H1 (cell line): ENCODE data around the gene P3H2. TPM values are rescaled to one million over a fixed set of nuclear protein-coding genes. Genes with fewer than 3 reads are reported as not detected.

Experiments used
- ASH2L ChIP-seq: fragments of 200-600, 300-600 bp; sonication (generic); IDR thresholded peaks from one replicate; pipeline ENCODE4 v1.7.1; 2017; ENCODE audit warnings: low read length
- CBX8 ChIP-seq: fragments of 300-800, 300-1000 bp; sonication (generic); IDR thresholded peaks from 2 replicates; pipeline ENCODE4 v1.7.1; 2016; ENCODE audit warnings: low read depth, low read length, borderline replicate concordance
- CHD1 ChIP-seq: IDR thresholded peaks from 2 replicates; pipeline ENCODE4 v1.6.1; 2012; ENCODE audit warnings: low read depth, low read length, improper control_type of control experiment
- EP300 ChIP-seq, 2 experiments: IDR thresholded peaks; 1 replicate in 1 of 2; 2 replicates in 1 of 2; pipeline ENCODE4 v1.6.1; 2011 to 2012; ENCODE audit warnings: low read depth in 2 of 2, low read length in 2 of 2, mild to moderate bottlenecking in 2 of 2, borderline replicate concordance in 1 of 2, inconsistent platforms in 1 of 2, moderate library complexity in 1 of 2
- RBBP5 ChIP-seq: IDR thresholded peaks from 2 replicates; pipeline ENCODE4 v1.7.1; 2012; ENCODE audit warnings: low read depth, mild to moderate bottlenecking, inconsistent platforms, low read length, moderate library complexity, borderline replicate concordance
- SP2 ChIP-seq: IDR thresholded peaks from 2 replicates; pipeline ENCODE4 v1.6.1; 2012; ENCODE audit warnings: mild to moderate bottlenecking, low read length, inconsistent platforms
- SRF ChIP-seq: IDR thresholded peaks from 2 replicates; pipeline ENCODE4 v1.6.1; 2011; ENCODE audit warnings: mild to moderate bottlenecking, low read depth, low read length, moderate library complexity
- TEAD4 ChIP-seq: IDR thresholded peaks from 2 replicates; pipeline ENCODE4 v1.6.1; 2012; ENCODE audit warnings: low read depth, low read length, inconsistent platforms, mixed read lengths
- ZNF274 ChIP-seq: IDR thresholded peaks from 2 replicates; pipeline ENCODE4 v1.7.0; 2012; ENCODE audit warnings: low read length, borderline replicate concordance; ENCODE audit errors: extremely low read depth
- polyA plus RNA-seq, 7 experiments: library from polyadenylated mRNA; depleted of rRNA in 3 of 7; stranded (reverse) in 5 of 7; unstranded in 2 of 7; fragments of >200 nt in 5 of 7; fragments of 200-250 nt in 2 of 7; gene quantifications; 1 replicate in 5 of 7; 2 replicates in 1 of 7; 4 replicates in 1 of 7; pipeline versions ENCODE4 v1.2.1 to v1.2.3, GENCODE V29; 2011 to 2013; ENCODE audit warnings: missing spikeins in 2 of 7, mixed read lengths in 2 of 7
- total RNA-seq: library from RNA; stranded (reverse); fragmentation: NEBNext Ultra II Directional; extraction: Animal tissue kit (Norgen Biotek cat#: 25700); gene quantifications from 2 replicates; pipeline ENCODE4 v1.2.1, GENCODE V29; 2021

P3H2 gene
- total and polyA plus RNA-seq, 2 of the 8 experiments (the other 6 are each of a cell fraction or from before 2014, with no cell fraction given): 40.5 to 60.4 TPM

DNA sequence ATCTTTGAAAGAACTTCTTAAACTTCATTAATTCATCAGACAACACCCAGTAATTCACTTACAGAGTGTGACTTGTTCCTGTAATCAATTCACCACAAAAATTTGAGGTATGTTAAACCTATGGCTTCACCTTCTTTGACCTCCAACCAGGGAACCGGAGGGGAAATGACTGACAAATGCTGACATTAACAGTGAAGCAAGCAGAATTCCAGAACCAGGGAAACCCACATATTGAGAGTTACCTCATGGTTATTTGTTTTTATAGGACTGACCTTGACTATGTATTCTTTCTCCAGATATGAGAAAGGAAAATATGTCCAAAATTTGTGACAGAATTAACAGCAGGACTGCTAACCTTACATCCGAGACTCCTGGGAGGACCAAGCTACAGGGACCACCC lies 2.7 kb downstream of the P3H2 start (continued):
- TF ChIP-seq RBBP5 (no peak), TEAD4 (no peak), EP300 (IDR thresholded peaks at IDR 0.05; ENCODE audit: borderline replicate concordance in 1 of 2, low read depth in 2 of 2, low read length in 2 of 2) (no peak), SRF (no peak), SP2 (no peak), ZNF274 (no peak), ASH2L (no peak), CHD1 (no peak), CBX8 (no peak)
